ENCODE measurements around the gene TMEM82. TPM values are rescaled to one million over a fixed set of nuclear protein-coding genes. Genes with fewer than 3 reads are reported as not detected.

Gene TMEM82
- total RNA-seq, 1 donor from 2014 or later, result not detected

DNA sequence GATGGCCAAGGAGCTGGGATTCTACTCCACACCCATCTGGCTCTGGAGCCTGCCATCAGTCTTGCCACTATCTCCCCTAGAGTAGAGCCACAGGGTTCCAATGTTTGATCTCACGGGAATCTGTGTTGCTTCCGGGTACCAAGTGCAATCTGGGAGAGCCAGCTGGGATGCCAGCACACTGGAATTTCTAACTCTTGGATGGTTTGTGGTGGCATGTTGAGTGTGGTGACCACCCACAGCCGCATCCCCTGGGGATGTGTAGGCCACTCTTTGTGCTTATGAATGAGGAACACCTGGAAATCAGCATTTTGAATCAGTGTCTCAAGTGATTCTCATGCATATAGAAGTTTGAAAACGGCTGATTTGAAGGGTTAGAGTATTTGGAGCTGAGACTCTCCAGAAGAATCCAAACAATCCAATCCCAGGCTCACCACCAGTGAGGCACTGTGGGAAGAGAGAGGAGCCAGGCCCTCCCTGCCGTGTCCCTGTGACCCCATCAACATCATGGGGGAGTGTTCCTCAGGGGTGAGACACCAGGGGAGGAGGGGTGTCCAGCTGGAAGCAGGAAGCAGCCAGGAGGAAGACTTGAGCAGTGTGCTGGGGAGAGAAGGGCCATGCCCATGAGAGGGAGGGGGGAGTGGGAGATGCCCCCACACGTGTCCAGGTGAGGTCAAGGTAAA lies 29.7 kb downstream of the TMEM82 start:
- TF ChIP-seq, protein P1, sequence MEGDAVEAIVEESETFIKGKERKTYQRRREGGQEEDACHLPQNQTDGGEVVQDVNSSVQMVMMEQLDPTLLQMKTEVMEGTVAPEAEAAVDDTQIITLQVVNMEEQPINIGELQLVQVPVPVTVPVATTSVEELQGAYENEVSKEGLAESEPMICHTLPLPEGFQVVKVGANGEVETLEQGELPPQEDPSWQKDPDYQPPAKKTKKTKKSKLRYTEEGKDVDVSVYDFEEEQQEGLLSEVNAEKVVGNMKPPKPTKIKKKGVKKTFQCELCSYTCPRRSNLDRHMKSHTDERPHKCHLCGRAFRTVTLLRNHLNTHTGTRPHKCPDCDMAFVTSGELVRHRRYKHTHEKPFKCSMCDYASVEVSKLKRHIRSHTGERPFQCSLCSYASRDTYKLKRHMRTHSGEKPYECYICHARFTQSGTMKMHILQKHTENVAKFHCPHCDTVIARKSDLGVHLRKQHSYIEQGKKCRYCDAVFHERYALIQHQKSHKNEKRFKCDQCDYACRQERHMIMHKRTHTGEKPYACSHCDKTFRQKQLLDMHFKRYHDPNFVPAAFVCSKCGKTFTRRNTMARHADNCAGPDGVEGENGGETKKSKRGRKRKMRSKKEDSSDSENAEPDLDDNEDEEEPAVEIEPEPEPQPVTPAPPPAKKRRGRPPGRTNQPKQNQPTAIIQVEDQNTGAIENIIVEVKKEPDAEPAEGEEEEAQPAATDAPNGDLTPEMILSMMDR (conservative IDR thresholded peaks at IDR 0.05), result no peak
- Mint-ChIP-seq H3K36me3 (ENCODE audit: low read depth) (peaks cover 2% of the 10 kb centered on the region), H3K27me3 (ENCODE audit: low read depth) (no peaks in the 10 kb centered on the region), H3K4me1 (no peaks in the 10 kb centered on the region), H3K27ac (ENCODE audit: unreplicated experiment) (no peak overlapping the region), H3K4me3 (no peak overlapping the region), H3K9me3 (no peaks in the 10 kb centered on the region)
- no peak for DNase-seq (ENCODE audit: low read depth, low spot score)

DNA sequence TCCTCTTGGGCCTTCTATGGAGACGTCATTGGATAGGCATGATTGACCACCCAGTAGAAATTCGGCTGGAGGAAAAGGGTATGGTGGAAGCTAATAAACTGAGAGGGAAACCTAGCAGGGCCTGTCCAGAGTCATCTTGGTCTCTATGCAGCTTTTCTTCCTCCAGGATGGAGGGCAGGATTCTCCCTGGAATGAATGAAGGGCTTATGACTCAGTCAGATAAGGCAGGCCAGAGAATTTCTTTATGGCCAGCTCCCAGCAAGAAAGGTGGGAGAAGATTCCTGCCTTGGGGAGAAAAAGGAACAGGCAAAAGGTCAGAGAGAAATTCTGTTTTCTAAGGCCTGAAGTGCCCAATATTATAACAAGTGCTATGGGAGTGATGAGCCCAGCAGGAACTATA lies 33.4 kb downstream of the TMEM82 start:
- no peak overlapping the region for H3K4me3 Mint-ChIP-seq
- no peaks in the 10 kb centered on the region for H3K4me1 Mint-ChIP-seq
- no peak for DNase-seq (ENCODE audit: low read depth, low spot score)
- H3K9me3 Mint-ChIP-seq, result no peaks in the 10 kb centered on the region
- H3K36me3 Mint-ChIP-seq (ENCODE audit: low read depth), result peaks cover 5% of the 10 kb centered on the region
- no peak overlapping the region for H3K27ac Mint-ChIP-seq (ENCODE audit: unreplicated experiment)
- no peaks in the 10 kb centered on the region for H3K27me3 Mint-ChIP-seq (ENCODE audit: low read depth)
- TF ChIP-seq, protein P1 (conservative IDR thresholded peaks at IDR 0.05), result no peak

DNA sequence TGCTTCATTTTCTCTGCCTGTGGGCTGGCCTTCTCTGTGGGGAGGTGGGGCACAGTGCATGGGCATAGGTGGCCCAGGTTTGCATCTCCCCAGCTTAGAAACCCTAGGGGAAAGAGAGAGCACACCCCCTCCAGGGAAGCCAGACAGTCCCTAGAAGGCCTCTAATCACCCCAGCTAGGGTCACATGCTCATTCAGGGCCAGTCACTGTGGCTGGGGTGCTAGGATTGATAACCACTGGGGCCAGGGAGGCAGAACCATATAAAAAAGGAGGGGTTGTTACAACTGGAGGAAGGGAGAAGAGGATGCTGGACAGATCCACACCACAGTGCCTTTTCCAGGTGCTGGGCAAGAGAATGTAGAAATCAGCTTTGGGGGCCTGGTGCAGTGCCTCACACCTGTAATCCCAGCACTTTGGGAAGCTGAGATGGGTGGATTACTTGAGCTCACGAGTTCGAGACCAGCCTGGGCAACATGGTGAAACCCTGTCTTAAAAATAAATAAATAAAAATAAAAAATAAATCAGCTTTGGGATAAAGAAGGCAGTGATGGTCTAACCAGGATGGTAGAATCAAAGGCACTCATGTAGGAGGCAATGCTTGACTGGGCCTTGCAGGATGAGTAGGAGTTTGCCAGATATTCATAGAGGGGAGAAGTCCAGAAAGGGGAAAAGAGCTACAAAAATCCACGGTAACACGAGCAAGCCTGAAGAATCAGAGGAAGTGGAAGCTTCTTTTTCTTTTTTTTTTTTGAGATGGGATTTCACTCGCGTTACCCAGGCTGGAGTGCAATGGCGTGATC lies 35.8 kb downstream of the TMEM82 start:
- no peaks in the 10 kb centered on the region for H3K4me1 Mint-ChIP-seq

DNA sequence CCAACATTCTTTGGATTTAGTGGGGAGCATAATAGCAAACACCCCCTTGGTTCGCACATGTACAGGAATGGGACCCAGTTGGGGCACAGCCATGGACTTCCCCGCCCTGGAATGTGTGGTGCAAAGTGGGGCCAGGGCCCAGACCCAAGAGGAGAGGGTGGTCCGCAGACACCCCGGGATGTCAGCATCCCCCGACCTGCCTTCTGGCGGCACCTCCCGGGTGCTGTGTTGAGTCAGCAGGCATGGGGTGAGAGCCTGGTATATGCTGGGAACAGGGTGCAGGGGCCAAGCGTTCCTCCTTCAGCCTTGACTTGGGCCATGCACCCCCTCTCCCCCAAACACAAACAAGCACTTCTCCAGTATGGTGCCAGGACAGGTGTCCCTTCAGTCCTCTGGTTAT lies 43.4 kb downstream of the TMEM82 start:
- no peak overlapping the region for H3K4me3 Mint-ChIP-seq
- no peaks in the 10 kb centered on the region for H3K9me3 Mint-ChIP-seq
- H3K4me1 Mint-ChIP-seq, result no peaks in the 10 kb centered on the region
- TF ChIP-seq, protein P1 (conservative IDR thresholded peaks at IDR 0.05), result no peak
- DNase-seq (ENCODE audit: low read depth, low spot score), result no peak
- H3K27ac Mint-ChIP-seq (ENCODE audit: unreplicated experiment), result no peak overlapping the region
- peaks cover under 1% of the 10 kb centered on the region for H3K27me3 Mint-ChIP-seq (ENCODE audit: low read depth)
- no peaks in the 10 kb centered on the region for H3K36me3 Mint-ChIP-seq (ENCODE audit: low read depth)

More for the DNA sequence above, 35.8 kb downstream of the TMEM82 start:
- no peak for DNase-seq (ENCODE audit: low read depth, low spot score)
- Mint-ChIP-seq H3K27ac (ENCODE audit: unreplicated experiment) (no peak overlapping the region), H3K9me3 (no peaks in the 10 kb centered on the region), H3K36me3 (ENCODE audit: low read depth) (peaks cover 5% of the 10 kb centered on the region), H3K4me3 (no peak overlapping the region), H3K27me3 (ENCODE audit: low read depth) (no peaks in the 10 kb centered on the region)
- TF ChIP-seq, protein P1 (conservative IDR thresholded peaks at IDR 0.05), result no peak

DNA sequence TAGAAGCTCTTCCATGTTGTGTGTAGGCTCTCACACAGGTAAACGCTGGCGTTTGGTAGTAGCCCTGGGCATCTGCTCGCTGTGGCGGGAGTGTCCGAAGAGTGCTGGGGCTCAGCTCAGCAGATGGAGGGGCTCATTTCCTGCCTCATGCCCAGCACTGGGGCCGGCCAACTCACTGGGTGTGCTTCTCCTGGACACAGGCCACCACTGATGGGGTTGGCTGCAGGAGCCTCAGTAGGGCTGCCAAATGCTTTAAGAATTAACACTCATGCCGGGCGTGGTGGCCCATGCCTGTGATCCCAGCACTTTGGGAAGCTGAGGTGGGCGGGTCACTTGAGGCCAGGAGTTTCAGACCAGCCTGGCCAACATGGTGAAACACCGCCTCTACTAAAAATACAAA lies 44.3 kb downstream of the TMEM82 start:
- Mint-ChIP-seq H3K36me3 (ENCODE audit: low read depth) (no peaks in the 10 kb centered on the region), H3K4me3 (no peak overlapping the region), H3K27ac (ENCODE audit: unreplicated experiment) (no peak overlapping the region), H3K4me1 (no peaks in the 10 kb centered on the region), H3K9me3 (no peaks in the 10 kb centered on the region), H3K27me3 (ENCODE audit: low read depth) (peaks cover 3% of the 10 kb centered on the region)
- TF ChIP-seq, protein P1 (conservative IDR thresholded peaks at IDR 0.05), result no peak
- DNase-seq (ENCODE audit: low read depth, low spot score), result no peak

Measured in neural crest cell (in vitro differentiated cells).